Large intestine (tissue), 3 donors: Measurements from ENCODE around the gene EGFR. TPM values are rescaled to one million over a fixed set of nuclear protein-coding genes. Genes with fewer than 3 reads are reported as not detected.

ENCODE experiments used
- DNase-seq, 2 donors: peaks; one replicate each; pipeline versions ENCODE4 v3.0.0 to v3.0.0-alpha.2; 2013
- H3K27ac ChIP-seq: one replicate; pipeline ENCODE4 v1.5.1; 2013; ENCODE audit warnings: low read length
- H3K27me3 ChIP-seq: 2 replicates; pipeline ENCODE4 v1.6.1; 2013; ENCODE audit warnings: low read length; ENCODE audit not compliant: control insufficient read depth, insufficient read depth
- H3K36me3 ChIP-seq: 2 replicates; pipeline ENCODE4 v1.6.1; 2013; ENCODE audit warnings: low read length; ENCODE audit not compliant: control insufficient read depth, insufficient read depth
- H3K4me1 ChIP-seq: one replicate; pipeline ENCODE4 v1.6.1; 2013; ENCODE audit warnings: low read length; ENCODE audit not compliant: control insufficient read depth, insufficient read depth
- H3K4me3 ChIP-seq: one replicate; pipeline ENCODE4 v1.5.1; 2013; ENCODE audit warnings: low read length
- H3K9me3 ChIP-seq: one replicate; pipeline ENCODE4 v1.6.1; 2013; ENCODE audit warnings: mild to moderate bottlenecking, low read depth, low read length, moderate library complexity; ENCODE audit not compliant: control insufficient read depth
- WGBS: methylation state at CpG from one replicate; pipeline ENCODE4 v1.1.5; 2013; ENCODE audit warnings: low lambda C conversion rate; ENCODE audit not compliant: insufficient coverage; 5-methylcytosine and 5-hydroxymethylcytosine counted together
- polyA plus RNA-seq: library from polyadenylated mRNA; unstranded; fragments of 120-200 nt; gene quantifications from one replicate; pipeline ENCODE4 v1.2.1, GENCODE V29; 2013

The EGFR gene
- polyA plus RNA-seq, 1 donor: 22.9 TPM

DNA sequence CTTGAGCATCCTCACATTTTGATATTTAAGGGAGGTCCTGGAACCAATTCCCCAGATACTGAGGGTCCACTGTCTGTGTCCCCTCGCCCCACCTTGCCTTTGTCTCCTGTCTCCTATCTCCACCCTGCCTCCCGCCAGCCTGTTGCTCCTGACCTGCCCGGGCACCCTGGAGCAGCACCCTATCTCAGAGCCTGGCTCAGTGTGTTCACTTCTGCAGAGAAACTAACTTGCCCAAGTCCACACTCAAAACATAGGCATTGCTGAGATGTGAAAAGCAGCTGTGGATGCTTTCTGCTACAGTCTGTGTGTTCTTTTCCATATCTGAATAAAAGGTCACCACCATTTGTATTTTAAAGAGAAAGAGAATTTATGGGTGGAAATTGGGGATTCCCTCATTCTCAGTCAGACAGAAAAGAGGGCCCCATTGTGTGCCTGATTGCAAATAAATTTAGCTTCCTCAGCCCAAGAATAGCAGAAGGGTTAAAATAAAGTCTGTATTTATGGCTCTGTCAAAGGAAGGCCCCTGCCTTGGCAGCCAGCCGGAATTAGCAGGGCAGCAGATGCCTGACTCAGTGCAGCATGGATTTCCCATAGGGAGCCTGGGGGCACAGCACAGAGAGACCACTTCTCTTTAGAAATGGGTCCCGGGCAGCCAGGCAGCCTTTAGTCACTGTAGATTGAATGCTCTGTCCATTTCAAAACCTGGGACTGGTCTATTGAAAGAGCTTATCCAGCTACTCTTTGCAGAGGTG is 161.3 kb downstream of the EGFR start:
- H3K27me3 ChIP-seq: no peaks in the 10 kb centered on the region
- WGBS: no CpG with 5 or more reads among the region's 5 CpGs
- peak overlapping the region; percentile 97 for H3K27ac ChIP-seq
- peak in 1 of 2 donors; percentile 36 for DNase-seq
- H3K4me3 ChIP-seq: no peak overlapping the region
- H3K36me3 ChIP-seq: peaks cover 32% of the 10 kb centered on the region
- peaks cover 60% of the 10 kb centered on the region for H3K4me1 ChIP-seq
- no peaks in the 10 kb centered on the region for H3K9me3 ChIP-seq

DNA sequence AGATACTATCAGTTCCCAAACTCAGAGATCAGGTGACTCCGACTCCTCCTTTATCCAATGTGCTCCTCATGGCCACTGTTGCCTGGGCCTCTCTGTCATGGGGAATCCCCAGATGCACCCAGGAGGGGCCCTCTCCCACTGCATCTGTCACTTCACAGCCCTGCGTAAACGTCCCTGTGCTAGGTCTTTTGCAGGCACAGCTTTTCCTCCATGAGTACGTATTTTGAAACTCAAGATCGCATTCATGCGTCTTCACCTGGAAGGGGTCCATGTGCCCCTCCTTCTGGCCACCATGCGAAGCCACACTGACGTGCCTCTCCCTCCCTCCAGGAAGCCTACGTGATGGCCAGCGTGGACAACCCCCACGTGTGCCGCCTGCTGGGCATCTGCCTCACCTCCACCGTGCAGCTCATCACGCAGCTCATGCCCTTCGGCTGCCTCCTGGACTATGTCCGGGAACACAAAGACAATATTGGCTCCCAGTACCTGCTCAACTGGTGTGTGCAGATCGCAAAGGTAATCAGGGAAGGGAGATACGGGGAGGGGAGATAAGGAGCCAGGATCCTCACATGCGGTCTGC is 162.2 kb downstream of the EGFR start:
- Histone ChIP-seq H3K4me1 (peaks cover 64% of the 10 kb centered on the region), H3K4me3 (no peak overlapping the region), H3K9me3 (no peaks in the 10 kb centered on the region), H3K27ac (peak overlapping the region; percentile 97), H3K27me3 (no peaks in the 10 kb centered on the region), H3K36me3 (peaks cover 29% of the 10 kb centered on the region)
- WGBS: no CpG with 5 or more reads among the region's 19 CpGs
- peak; percentile 95 to 97 for DNase-seq

DNA sequence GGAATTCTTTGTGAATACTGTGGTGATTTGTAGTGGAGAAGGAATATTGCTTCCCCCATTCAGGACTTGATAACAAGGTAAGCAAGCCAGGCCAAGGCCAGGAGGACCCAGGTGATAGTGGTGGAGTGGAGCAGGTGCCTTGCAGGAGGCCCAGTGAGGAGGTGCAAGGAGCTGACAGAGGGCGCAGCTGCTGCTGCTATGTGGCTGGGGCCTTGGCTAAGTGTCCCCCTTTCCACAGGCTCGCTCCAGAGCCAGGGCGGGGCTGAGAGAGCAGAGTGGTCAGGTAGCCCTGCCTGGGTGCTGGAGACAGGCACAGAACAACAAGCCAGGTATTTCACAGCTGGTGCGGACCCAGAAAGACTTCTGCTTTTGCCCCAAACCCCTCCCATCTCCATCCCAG is 162.9 kb downstream of the EGFR start:
- Histone ChIP-seq H3K27ac (peak overlapping the region; percentile 97), H3K4me3 (no peak overlapping the region), H3K27me3 (no peaks in the 10 kb centered on the region), H3K4me1 (peaks cover 71% of the 10 kb centered on the region), H3K9me3 (no peaks in the 10 kb centered on the region), H3K36me3 (peaks cover 29% of the 10 kb centered on the region)
- DNase-seq: peak; percentile 57 to 75
- WGBS: no CpG with 5 or more reads among the region's 4 CpGs

DNA sequence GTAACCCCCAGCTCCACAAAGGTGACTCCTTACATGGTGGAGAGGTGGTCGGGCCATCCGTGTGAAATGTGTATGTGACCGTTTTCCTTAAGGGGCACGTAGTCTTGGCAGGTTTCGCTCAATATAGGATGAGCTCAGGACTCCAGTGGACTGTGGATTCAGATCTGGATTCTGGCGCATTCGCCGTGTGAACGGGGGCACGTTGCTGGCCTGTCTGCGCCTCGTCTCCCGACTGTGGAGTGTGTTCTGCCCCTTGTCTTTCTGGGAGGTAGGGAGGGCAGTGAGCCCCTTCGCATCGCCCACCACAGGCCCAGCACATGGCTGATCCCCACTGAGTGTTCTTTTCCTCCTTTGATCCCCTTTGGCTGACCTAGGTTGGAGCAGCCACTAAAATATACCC is 165.1 kb downstream of the EGFR start:
- H3K4me1 ChIP-seq: peaks cover 68% of the 10 kb centered on the region
- H3K36me3 ChIP-seq: peaks cover 23% of the 10 kb centered on the region
- no peak for DNase-seq
- no peaks in the 10 kb centered on the region for H3K27me3 ChIP-seq
- H3K4me3 ChIP-seq: no peak overlapping the region
- H3K27ac ChIP-seq: peak overlapping the region; percentile 97
- H3K9me3 ChIP-seq: no peaks in the 10 kb centered on the region
- no CpG with 5 or more reads among the region's 15 CpGs for WGBS

DNA sequence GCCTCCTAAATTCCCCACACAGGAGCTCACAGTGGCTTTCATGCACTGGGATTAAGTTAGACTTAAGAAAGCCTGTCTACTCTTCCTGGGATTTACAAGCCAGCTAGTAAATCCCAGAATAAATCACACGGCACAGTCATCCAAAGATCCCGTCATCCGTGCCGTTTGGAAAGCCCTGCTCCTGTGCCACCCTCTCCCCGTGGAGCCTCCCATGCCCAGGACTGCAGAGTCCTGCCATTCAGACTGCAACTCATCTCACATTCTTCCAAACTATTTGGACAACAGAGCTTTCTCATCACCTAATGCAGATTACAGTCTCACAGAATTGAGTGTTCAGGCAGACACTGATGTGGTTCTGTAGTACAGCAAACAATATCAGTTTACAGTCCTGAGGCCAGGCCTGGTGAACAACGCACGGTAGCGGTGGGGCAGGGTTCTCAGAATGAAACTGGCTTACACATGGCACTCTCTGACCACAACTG is 166.5 kb downstream of the EGFR start:
- H3K36me3 ChIP-seq: peaks cover 23% of the 10 kb centered on the region
- no peak for DNase-seq
- no peaks in the 10 kb centered on the region for H3K27me3 ChIP-seq
- no peak overlapping the region for H3K4me3 ChIP-seq
- no peak overlapping the region for H3K27ac ChIP-seq
- peaks cover 67% of the 10 kb centered on the region for H3K4me1 ChIP-seq
- no CpG with 5 or more reads among the region's 8 CpGs for WGBS
- H3K9me3 ChIP-seq: no peaks in the 10 kb centered on the region

DNA sequence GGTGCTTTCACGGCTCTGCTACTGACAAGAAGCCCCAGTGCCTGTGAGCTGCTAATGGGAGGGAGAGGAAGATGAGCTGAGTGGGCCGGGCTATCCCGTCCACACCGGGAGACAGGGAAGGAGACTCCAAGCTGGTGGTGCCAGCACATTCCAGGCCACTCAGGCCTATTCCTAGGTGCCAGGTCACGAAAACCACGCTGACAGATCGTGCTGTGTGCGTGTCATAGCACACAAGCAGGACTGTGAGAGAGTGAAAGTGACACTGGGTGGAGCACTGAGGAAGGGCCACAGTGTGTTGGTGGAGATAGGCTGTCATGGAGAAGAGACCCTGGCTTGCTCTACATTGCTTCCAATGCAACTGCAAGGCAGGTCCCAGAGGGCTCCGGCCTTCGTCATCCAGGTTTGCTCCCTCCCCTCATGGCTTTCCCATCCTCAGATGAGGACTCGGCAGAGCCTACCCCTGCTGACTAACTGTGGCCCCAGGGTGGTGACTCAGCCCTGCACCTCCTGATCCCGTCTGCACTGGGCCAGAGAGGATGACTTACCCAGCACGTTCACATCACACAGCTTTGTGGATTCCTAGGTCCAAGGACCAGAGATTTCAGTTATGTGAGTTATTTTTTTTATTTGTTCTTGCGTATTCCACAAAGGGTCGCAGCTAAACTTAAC is 167.3 kb downstream of the EGFR start:
- Histone ChIP-seq H3K27ac (peak overlapping the region; percentile 98), H3K27me3 (no peaks in the 10 kb centered on the region), H3K9me3 (no peaks in the 10 kb centered on the region), H3K4me3 (no peak overlapping the region), H3K36me3 (peaks cover 23% of the 10 kb centered on the region), H3K4me1 (peaks cover 66% of the 10 kb centered on the region)
- peak; percentile 68 to 85 for DNase-seq
- 100% methylated on average over 2 of the region's 15 CpGs for WGBS

DNA sequence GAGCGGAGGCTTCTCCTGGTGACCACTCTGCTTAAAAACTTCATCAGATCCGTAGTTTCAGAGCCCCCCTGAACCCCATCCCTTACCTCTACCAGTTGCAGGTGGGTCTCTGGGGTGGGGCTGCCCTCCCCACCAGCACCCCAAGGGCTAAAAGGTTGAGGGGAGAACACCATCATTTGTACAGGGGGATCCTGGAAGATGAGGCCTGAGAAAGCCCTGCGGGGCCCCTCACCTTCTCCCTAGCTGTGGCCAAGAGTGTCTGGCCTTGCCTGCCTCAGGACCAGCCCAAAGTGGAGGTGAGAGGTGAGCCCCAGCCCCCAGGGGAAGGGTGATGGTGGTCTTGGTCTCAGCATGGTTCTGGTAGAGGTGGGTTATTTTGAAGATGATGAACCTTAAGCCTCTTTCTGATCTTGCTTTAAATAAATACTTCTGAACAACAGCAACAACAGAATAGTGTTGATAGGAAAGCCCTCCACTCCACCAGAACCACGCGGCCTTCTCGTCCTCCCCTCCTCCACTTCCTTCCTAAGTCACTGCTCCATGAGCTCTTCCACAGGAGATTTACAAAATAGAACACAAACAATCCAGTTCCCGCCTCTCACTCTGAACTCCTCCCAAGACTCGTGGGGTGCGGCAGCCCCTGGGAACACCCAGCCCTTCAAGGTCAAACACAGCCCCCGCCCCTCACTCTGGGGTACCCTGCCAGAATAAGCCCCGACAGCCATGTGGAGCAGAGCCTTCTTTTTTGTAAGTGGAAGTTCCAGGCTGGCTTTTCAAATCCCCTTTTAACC is 169.1 kb downstream of the EGFR start:
- Histone ChIP-seq H3K27me3 (no peaks in the 10 kb centered on the region), H3K9me3 (no peaks in the 10 kb centered on the region), H3K27ac (peak overlapping the region; percentile 98), H3K4me1 (peaks cover 63% of the 10 kb centered on the region), H3K4me3 (peak overlapping the region; percentile 22), H3K36me3 (peaks cover 32% of the 10 kb centered on the region)
- DNase-seq: peak; percentile 61 to 89
- no CpG with 5 or more reads among the region's 11 CpGs for WGBS

- 40% methylated on average over 2 of the region's 15 CpGs for WGBS
- Histone ChIP-seq H3K4me3 (peak overlapping the region; percentile 22), H3K4me1 (peaks cover 67% of the 10 kb centered on the region), H3K27ac (peak overlapping the region; percentile 98), H3K27me3 (no peaks in the 10 kb centered on the region), H3K36me3 (peaks cover 30% of the 10 kb centered on the region), H3K9me3 (no peaks in the 10 kb centered on the region)
- DNase-seq: peak; percentile 91 to 96
Observed at GRCh38 chr7:55188590-55189138, 169.8 kb downstream of the EGFR start.

DNA sequence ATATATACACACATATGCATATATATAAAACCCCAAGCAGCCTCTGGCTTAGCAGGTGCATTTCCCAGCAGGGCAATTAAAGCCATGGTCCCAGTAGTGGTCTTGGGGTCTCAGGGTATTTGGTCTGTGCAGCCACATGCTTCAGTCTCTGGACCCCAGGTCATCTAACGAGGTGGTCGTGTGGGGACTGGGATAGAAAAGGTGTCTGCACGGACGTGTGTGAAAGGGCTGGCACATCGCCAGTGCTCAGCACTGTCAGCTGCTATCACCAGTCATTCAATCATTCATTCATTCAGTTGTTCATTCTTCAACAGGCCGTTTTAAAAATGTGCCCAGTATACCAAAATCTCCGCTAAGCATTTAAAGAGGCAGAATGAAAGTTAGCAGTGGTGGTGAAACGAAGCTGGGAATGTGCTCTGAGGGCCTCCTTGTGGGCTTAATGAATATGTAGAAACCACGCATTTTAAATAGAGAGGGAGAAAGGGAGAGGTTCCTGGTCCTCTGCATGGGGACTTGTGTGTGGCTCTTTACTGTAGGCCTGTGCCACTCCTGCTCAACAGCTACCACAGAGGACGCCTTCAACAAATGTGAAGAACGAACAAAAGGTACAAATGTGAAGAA is 170.4 kb downstream of the EGFR start:
- WGBS: 53% methylated on average over 4 of the region's 11 CpGs
- no peaks in the 10 kb centered on the region for H3K27me3 ChIP-seq

More for the DNA sequence above, 170.4 kb downstream of the EGFR start:
- DNase-seq: peak; percentile 27 to 74
- Histone ChIP-seq H3K9me3 (no peaks in the 10 kb centered on the region), H3K4me3 (no peak overlapping the region), H3K27ac (peak overlapping the region; percentile 98), H3K4me1 (peaks cover 67% of the 10 kb centered on the region), H3K36me3 (peaks cover 24% of the 10 kb centered on the region)
